Mesothelial cell of epicardium (in vitro differentiated cells): Measurements from ENCODE around the gene KDM4F. TPM values are rescaled to one million over a fixed set of nuclear protein-coding genes. Genes with fewer than 3 reads are reported as not detected.

Experiments used
- DNase-seq, 2 experiments: peaks; one replicate each; pipeline ENCODE4 v3.0.0; 2021; ENCODE audit warnings: low spot score in 2 of 2; ENCODE audit not compliant: unreplicated experiment in 2 of 2
- H3K27ac Mint-ChIP-seq: 2 replicates; pipeline ENCODE4 v1.8.0; 2021; ENCODE audit warnings: mixed read lengths
- H3K27me3 Mint-ChIP-seq: 2 replicates; pipeline ENCODE4 v1.8.0; 2021; ENCODE audit warnings: low read depth, mixed read lengths
- H3K36me3 Mint-ChIP-seq: 2 replicates; pipeline ENCODE4 v1.8.0; 2021; ENCODE audit warnings: mixed read lengths
- H3K4me1 Mint-ChIP-seq: 2 replicates; pipeline ENCODE4 v1.8.0; 2021; ENCODE audit warnings: mixed read lengths
- H3K4me3 Mint-ChIP-seq: 2 replicates; pipeline ENCODE4 v1.8.0; 2021; ENCODE audit warnings: mild to moderate bottlenecking, moderate library complexity, mixed read lengths
- H3K9me3 Mint-ChIP-seq: 2 replicates; pipeline ENCODE4 v1.8.0; 2021; ENCODE audit warnings: mixed read lengths
- CTCF ChIP-seq: fragments of 200-600 bp; sonication (generic); IDR thresholded peaks from one replicate; pipeline ENCODE4 v1.5.0; 2021; ENCODE audit warnings: antibody characterized with exemption; ENCODE audit not compliant: unreplicated experiment
- total RNA-seq: library from RNA; stranded (reverse); gene quantifications from 3 replicates; pipeline ENCODE4 v1.2.1, GENCODE V29; 2021

The KDM4F gene
- total RNA-seq, 1 donor from 2014 or later = not detected

GRCh38 chr11:95081412-95081811 lies 32.2 kb downstream of the KDM4F start:
- H3K27ac Mint-ChIP-seq = no peak overlapping the region
- no peak overlapping the region for H3K4me3 Mint-ChIP-seq
- peaks cover 8% of the 10 kb centered on the region for H3K4me1 Mint-ChIP-seq
- no peaks in the 10 kb centered on the region for H3K9me3 Mint-ChIP-seq
- DNase-seq = no peak
- TF ChIP-seq CTCF = no peak
- no peaks in the 10 kb centered on the region for H3K27me3 Mint-ChIP-seq
- no peaks in the 10 kb centered on the region for H3K36me3 Mint-ChIP-seq

GRCh38 chr11:95082576-95083001 lies 33.4 kb downstream of the KDM4F start:
- Mint-ChIP-seq H3K27me3 (no peaks in the 10 kb centered on the region), H3K4me3 (no peak overlapping the region), H3K27ac (no peak overlapping the region), H3K9me3 (no peaks in the 10 kb centered on the region), H3K4me1 (peaks cover 3% of the 10 kb centered on the region), H3K36me3 (no peaks in the 10 kb centered on the region)
- TF ChIP-seq CTCF = no peak
- no peak for DNase-seq

GRCh38 chr11:95084509-95084908 lies 35.3 kb downstream of the KDM4F start:
- TF ChIP-seq CTCF = no peak
- Mint-ChIP-seq H3K4me3 (no peak overlapping the region), H3K4me1 (peaks cover 5% of the 10 kb centered on the region), H3K36me3 (no peaks in the 10 kb centered on the region), H3K27ac (no peak overlapping the region), H3K9me3 (no peaks in the 10 kb centered on the region), H3K27me3 (no peaks in the 10 kb centered on the region)
- no peak for DNase-seq

- Mint-ChIP-seq H3K36me3 (no peaks in the 10 kb centered on the region), H3K4me1 (peaks cover 6% of the 10 kb centered on the region), H3K9me3 (no peaks in the 10 kb centered on the region), H3K27me3 (no peaks in the 10 kb centered on the region), H3K27ac (no peak overlapping the region), H3K4me3 (no peak overlapping the region)
- TF ChIP-seq CTCF = no peak
- DNase-seq = no peak
Measured at GRCh38 chr11:95085117-95085816, 36.0 kb downstream of the KDM4F start.

GRCh38 chr11:95086151-95086550 lies 36.9 kb downstream of the KDM4F start:
- Mint-ChIP-seq H3K4me3 (no peak overlapping the region), H3K27ac (no peak overlapping the region), H3K4me1 (peaks cover 15% of the 10 kb centered on the region), H3K27me3 (no peaks in the 10 kb centered on the region), H3K36me3 (no peaks in the 10 kb centered on the region), H3K9me3 (no peaks in the 10 kb centered on the region)
- no peak for DNase-seq
- TF ChIP-seq CTCF = no peak
